Keratinocyte (primary cell): ENCODE results near the gene ANTXR2.

ENCODE experiments used
- EZH2 ChIP-seq: IDR thresholded peaks from one replicate; pipeline ENCODE4 v1.6.1; 2012; ENCODE audit warnings: inconsistent platforms, mild to moderate bottlenecking, low read length, moderate library complexity
- TF ChIP-seq, protein P1 (sequence below), 3 experiments: IDR thresholded peaks in 1 of 3; conservative IDR thresholded peaks in 1 of 3; optimal IDR thresholded peaks in 1 of 3; 2 replicates in 2 of 3; 3 replicates in 1 of 3; pipeline versions ENCODE3 to v1.5.1; 2011; ENCODE audit warnings: low read length in 3 of 3, mild to moderate bottlenecking in 3 of 3, moderate library complexity in 2 of 3, control low read depth in 1 of 3, inconsistent platforms in 1 of 3; ENCODE audit not compliant: insufficient read depth in 2 of 3; ENCODE audit errors: extremely low read depth in 1 of 3

DNA sequence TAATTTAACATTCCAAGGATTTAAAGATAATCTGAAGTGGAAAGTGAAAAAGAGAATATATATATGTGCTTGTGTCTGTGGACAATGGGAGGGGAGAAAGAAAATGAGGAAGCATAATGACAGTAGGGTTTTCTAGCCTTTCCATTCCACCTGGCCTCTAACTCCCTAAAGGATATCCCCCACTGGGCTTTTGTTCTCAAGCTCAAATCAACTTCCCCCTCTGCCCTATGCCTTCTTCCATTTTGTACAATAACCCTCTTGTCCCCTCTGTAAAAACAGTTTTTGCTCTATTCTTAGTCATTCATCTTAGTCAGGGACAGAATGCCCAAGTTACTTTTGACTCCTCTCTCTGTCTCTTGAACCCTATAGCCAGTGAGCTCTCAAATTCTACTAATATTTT, 23.6 kb downstream of the ANTXR2 start:
- TF ChIP-seq, protein P1, sequence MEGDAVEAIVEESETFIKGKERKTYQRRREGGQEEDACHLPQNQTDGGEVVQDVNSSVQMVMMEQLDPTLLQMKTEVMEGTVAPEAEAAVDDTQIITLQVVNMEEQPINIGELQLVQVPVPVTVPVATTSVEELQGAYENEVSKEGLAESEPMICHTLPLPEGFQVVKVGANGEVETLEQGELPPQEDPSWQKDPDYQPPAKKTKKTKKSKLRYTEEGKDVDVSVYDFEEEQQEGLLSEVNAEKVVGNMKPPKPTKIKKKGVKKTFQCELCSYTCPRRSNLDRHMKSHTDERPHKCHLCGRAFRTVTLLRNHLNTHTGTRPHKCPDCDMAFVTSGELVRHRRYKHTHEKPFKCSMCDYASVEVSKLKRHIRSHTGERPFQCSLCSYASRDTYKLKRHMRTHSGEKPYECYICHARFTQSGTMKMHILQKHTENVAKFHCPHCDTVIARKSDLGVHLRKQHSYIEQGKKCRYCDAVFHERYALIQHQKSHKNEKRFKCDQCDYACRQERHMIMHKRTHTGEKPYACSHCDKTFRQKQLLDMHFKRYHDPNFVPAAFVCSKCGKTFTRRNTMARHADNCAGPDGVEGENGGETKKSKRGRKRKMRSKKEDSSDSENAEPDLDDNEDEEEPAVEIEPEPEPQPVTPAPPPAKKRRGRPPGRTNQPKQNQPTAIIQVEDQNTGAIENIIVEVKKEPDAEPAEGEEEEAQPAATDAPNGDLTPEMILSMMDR (optimal IDR thresholded peaks at IDR 0.05 in 1 of 3, IDR thresholded peaks at IDR 0.05 in 1 of 3, conservative IDR thresholded peaks at IDR 0.05 in 1 of 3; ENCODE audit: extremely low read depth in 1 of 3, insufficient read depth in 2 of 3, low read length in 3 of 3) = no peak
- no peak for TF ChIP-seq EZH2
